ENCODE data around the gene ZNF598. TPM values are rescaled to one million over a fixed set of nuclear protein-coding genes. Genes with fewer than 3 reads are reported as not detected.
A peak's percentile ranks its signal among the peaks of the same experiment; 100 is the strongest.

Gene ZNF598
- total RNA-seq, 4 donors from 2014 or later = 28.3 to 145 (median 42.0) TPM

DNA sequence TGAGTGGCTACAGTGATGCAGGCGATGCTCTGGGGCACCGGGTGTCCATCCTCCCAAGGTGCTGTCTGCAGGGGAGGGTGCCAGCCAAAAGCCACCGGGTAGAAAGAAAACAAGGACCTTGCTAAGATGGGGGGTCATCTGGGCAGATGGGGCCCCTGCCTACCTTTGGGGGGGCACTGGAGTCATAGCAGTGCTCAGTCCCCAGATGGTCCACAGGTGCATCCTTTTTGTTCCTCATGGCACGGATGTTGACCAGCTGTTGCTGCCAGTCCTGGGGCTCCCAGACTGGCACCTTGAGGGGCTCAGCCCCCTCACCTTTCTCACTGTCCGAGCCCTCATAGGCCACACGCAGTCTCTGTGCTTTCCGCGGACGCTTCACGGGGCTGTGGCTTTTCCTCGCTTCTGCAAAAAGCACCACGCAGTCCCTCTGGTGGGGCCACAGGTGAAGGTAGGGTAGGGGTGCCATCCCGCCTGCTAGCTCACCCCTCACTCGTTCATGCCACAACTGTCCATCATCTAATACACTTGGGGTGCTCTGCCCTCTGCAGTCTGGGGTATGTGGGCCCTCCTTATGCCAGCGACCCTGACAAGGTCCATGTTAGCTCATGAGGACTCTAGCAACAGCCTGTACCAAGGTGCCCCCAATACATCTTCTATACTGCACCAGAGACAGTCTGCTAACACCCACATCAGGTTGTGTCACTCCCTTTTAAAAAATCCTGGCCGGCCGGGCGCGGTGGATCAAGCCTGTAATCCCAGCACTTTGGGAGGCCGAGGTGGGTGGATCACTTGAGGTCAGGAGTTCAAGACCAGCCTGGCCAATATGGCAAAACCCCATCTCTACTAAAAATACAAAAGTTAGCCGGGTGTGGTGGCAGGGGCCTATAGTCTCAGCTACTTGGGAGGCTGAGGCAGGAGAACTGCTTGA lies 36.6 kb upstream of the ZNF598 start:
- no peak for DNase-seq
- Histone ChIP-seq H3K4me1 (peaks cover 40 to 66% (median 59%) of the 10 kb centered on the region in 4 donors), H3K9me3 (no peaks in the 10 kb centered on the region), H3K4me3 (peak overlapping the region in 1 of 4 donors; percentile 71), H3K36me3 (no peaks in the 10 kb centered on the region), H3K27ac (peak overlapping the region; percentile 86 to 92 (median 88)), H3K27me3 (no peaks in the 10 kb centered on the region)
- WGBS, 2 donors (ENCODE audit: low coverage in 1 of 2) = 77% methylated on average over 21 of the region's 21 CpGs; no CpG with 5 or more reads in 1 of the 2 donors
- TF ChIP-seq POLR2A (IDR thresholded peaks at IDR 0.05) = no peak
- TF ChIP-seq POLR2AphosphoS5 (IDR thresholded peaks at IDR 0.05) = no peak
- TF ChIP-seq EP300 (IDR thresholded peaks at IDR 0.05; ENCODE audit: low read depth) = no peak
- no peak for TF ChIP-seq CTCF (IDR thresholded peaks at IDR 0.05)
- intact Hi-C loops (cut with DNase I; ENCODE audit: low total_unique reads) (loop anchor here (10.0 kb wide), 1 partner anchor 1611 kb away; no protein-coding TSS in a partner anchor), in situ Hi-C loops (cut with MboI; ENCODE audit: low pct_ligation_motif_present in 1 of 4, low pct_unique_long_range_greater_than_20kb in 1 of 4, low sequenced_read_pairs in 3 of 4) (no loop called here)

- DNase-seq = peak; percentile 33
- Histone ChIP-seq H3K27me3 (no peaks in the 10 kb centered on the region), H3K27ac (peak overlapping the region; percentile 76 to 87 (median 82)), H3K4me1 (peaks cover 56 to 83% (median 75%) of the 10 kb centered on the region in 4 donors), H3K36me3 (no peaks in the 10 kb centered on the region), H3K4me3 (no peak overlapping the region), H3K9me3 (no peaks in the 10 kb centered on the region)
- TF ChIP-seq CTCF (IDR thresholded peaks at IDR 0.05) (no peak), POLR2AphosphoS5 (IDR thresholded peaks at IDR 0.05) (no peak), POLR2A (IDR thresholded peaks at IDR 0.05) (no peak), EP300 (IDR thresholded peaks at IDR 0.05; ENCODE audit: low read depth) (no peak)
- in situ Hi-C loops (cut with MboI; ENCODE audit: low pct_ligation_motif_present in 1 of 4, low pct_unique_long_range_greater_than_20kb in 1 of 4, low sequenced_read_pairs in 3 of 4) (no loop called here), intact Hi-C loops (cut with DNase I; ENCODE audit: low total_unique reads) (loop anchor here (10.0 kb wide), 1 partner anchor 1610 kb away; no protein-coding TSS in a partner anchor)
- WGBS, 2 donors (ENCODE audit: low coverage in 1 of 2) = 69 to 87% methylated on average over 7 to 12 of the region's 22 CpGs
Observed at GRCh38 chr16:2044541-2044940, 34.9 kb upstream of the ZNF598 start.

- H3K36me3 ChIP-seq = no peaks in the 10 kb centered on the region
- intact Hi-C loops (cut with DNase I; ENCODE audit: low total_unique reads) = loop anchor here (10.0 kb wide), 1 partner anchor 1609 kb away; no protein-coding TSS in a partner anchor
- no peaks in the 10 kb centered on the region for H3K27me3 ChIP-seq
- H3K27ac ChIP-seq = peak overlapping the region; percentile 76 to 87 (median 82)
- no peaks in the 10 kb centered on the region for H3K9me3 ChIP-seq
- in situ Hi-C loops (cut with MboI; ENCODE audit: low pct_ligation_motif_present in 1 of 4, low pct_unique_long_range_greater_than_20kb in 1 of 4, low sequenced_read_pairs in 3 of 4) = no loop called here
- 44 to 46% methylated on average over 6 to 25 of the region's 26 CpGs for whole genome bisulfite sequencing, 2 donors (ENCODE audit: low coverage in 1 of 2)
- DNase-seq = peak; percentile 72
- TF ChIP-seq EP300 (IDR thresholded peaks at IDR 0.05; ENCODE audit: low read depth) (no peak), CTCF (IDR thresholded peaks at IDR 0.05) (no peak), POLR2A (IDR thresholded peaks at IDR 0.05) (no peak), POLR2AphosphoS5 (IDR thresholded peaks at IDR 0.05) (peak in 2 of 3 donors; percentile 35 to 48)
- H3K4me3 ChIP-seq = no peak overlapping the region
- peaks cover 60 to 84% (median 78%) of the 10 kb centered on the region in 4 donors for H3K4me1 ChIP-seq
Observed at GRCh38 chr16:2043667-2044451, 34.2 kb upstream of the ZNF598 start.
